Endothelial cell of umbilical vein (primary cell): Measurements from ENCODE around the gene PDLIM1. TPM values are rescaled to one million over a fixed set of nuclear protein-coding genes. Genes with fewer than 3 reads are reported as not detected.
A peak's percentile ranks its signal among the peaks of the same experiment; 100 is the strongest.

Experiments used
- BruUV-seq: library from RNA; stranded (reverse); fragments of 400-500 nt; replicated peaks from 2 replicates; lab custom pipeline; 2021; lab: Mats Ljungman, UMichigan
- CTCF ChIA-PET: fragments of 300-600, 350-600 bp; sonication (Branson Sonifier 250); formaldehyde crosslinking; loops from one replicate; lab custom pipeline; 2021; ENCODE audit warnings: antibody characterized with exemption, inconsistent platforms; lab: Charles Lee
- POLR2A ChIA-PET: fragments of 300-600, 350-600 bp; sonication (Branson Sonifier 250); formaldehyde crosslinking; loops from one replicate; lab custom pipeline; 2021; ENCODE audit warnings: antibody characterized with exemption, inconsistent platforms; lab: Charles Lee
- DNase-seq: peaks from one replicate; pipeline ENCODE4 v3.0.0-alpha.2; 2011; ENCODE audit warnings: low read depth, low spot score
- FAIRE-seq: peaks from 2 replicates; lab custom pipeline; 2011; peaks lifted over from hg19 to GRCh38; lab: Jason Lieb, UNC
- H2AFZ ChIP-seq: 2 replicates; pipeline ENCODE4 v1.6.0; 2012; ENCODE audit warnings: low read depth, low read length, control low read depth, inconsistent platforms
- H3K27ac ChIP-seq: 2 replicates; pipeline ENCODE4 v1.5.1; 2011; ENCODE audit warnings: low read depth, mild to moderate bottlenecking, control low read depth, low read length, moderate library complexity; ENCODE audit not compliant: insufficient read depth
- H3K27me3 ChIP-seq, 2 experiments: 2 replicates each; pipeline versions ENCODE4 v1.6.0 to v1.6.1; 2011; ENCODE audit warnings: low read length in 2 of 2, mixed read lengths in 1 of 2; ENCODE audit not compliant: control insufficient read depth in 2 of 2, insufficient read depth in 2 of 2
- H3K36me3 ChIP-seq, 2 experiments: 2 replicates in 1 of 2; 3 replicates in 1 of 2; pipeline ENCODE4 v1.5.1; 2011; ENCODE audit warnings: low read length in 2 of 2, mild to moderate bottlenecking in 1 of 2, moderate library complexity in 1 of 2; ENCODE audit not compliant: control insufficient read depth in 2 of 2, insufficient read depth in 2 of 2; ENCODE audit errors: extremely low read depth in 1 of 2
- H3K4me1 ChIP-seq: 3 replicates; pipeline ENCODE4 v1.5.1; 2011; ENCODE audit warnings: mild to moderate bottlenecking, low read length; ENCODE audit not compliant: control insufficient read depth, insufficient read depth; ENCODE audit errors: extremely low read depth
- H3K4me2 ChIP-seq: 2 replicates; pipeline ENCODE4 v1.6.1; 2011; ENCODE audit warnings: low read length, control low read depth, mixed read lengths; ENCODE audit not compliant: insufficient read depth
- H3K4me3 ChIP-seq, 3 experiments: fragments of 200-600 bp in 1 of 3; sonication (generic), shearing (Covaris generic) in 1 of 3; replicated peaks in 1 of 3; 2 replicates each; pipeline ENCODE4 v1.5.1; 2011 to 2016; ENCODE audit warnings: control low read depth in 3 of 3, low read length in 3 of 3, mild to moderate bottlenecking in 2 of 3, inconsistent platforms in 1 of 3, low read depth in 1 of 3, moderate library complexity in 1 of 3; ENCODE audit not compliant: insufficient read depth in 1 of 3
- H3K79me2 ChIP-seq: 2 replicates; pipeline ENCODE4 v1.6.0; 2012; ENCODE audit warnings: low read length, inconsistent platforms; ENCODE audit not compliant: control insufficient read depth, insufficient read depth
- H3K9ac ChIP-seq: replicated peaks from 2 replicates; pipeline ENCODE3; 2011; ENCODE audit warnings: low read length, control low read depth; ENCODE audit not compliant: insufficient read depth; ENCODE audit errors: extremely low read depth
- H3K9me1 ChIP-seq: replicated peaks from 3 replicates; pipeline ENCODE4 v1.6.0; 2011; ENCODE audit warnings: mild to moderate bottlenecking, low read length; ENCODE audit not compliant: control insufficient read depth, insufficient read depth; ENCODE audit errors: extremely low read depth
- H3K9me3 ChIP-seq: replicated peaks from 2 replicates; pipeline ENCODE4 v1.5.1; 2012; ENCODE audit warnings: low read length, inconsistent platforms; ENCODE audit not compliant: control insufficient read depth, insufficient read depth
- H4K20me1 ChIP-seq: replicated peaks from 2 replicates; pipeline ENCODE3; 2011; ENCODE audit warnings: mild to moderate bottlenecking, low read length; ENCODE audit not compliant: control insufficient read depth, insufficient read depth; ENCODE audit errors: extremely low read depth
- CTCF ChIP-seq, 2 donors: IDR thresholded peaks; 1 replicate in 1 of 2; 2 replicates in 1 of 2; pipeline ENCODE4 v1.5.1; 2011; ENCODE audit warnings: low read length in 2 of 2, mild to moderate bottlenecking in 2 of 2, moderate library complexity in 2 of 2, control low read depth in 1 of 2, inconsistent platforms in 1 of 2, low read depth in 1 of 2; ENCODE audit not compliant: insufficient read depth in 1 of 2; ENCODE audit errors: extremely low read depth in 1 of 2
- FOS ChIP-seq: IDR thresholded peaks from 2 replicates; pipeline ENCODE4 v1.6.1; 2011; ENCODE audit warnings: mild to moderate bottlenecking, low read length, moderate library complexity, borderline replicate concordance; ENCODE audit not compliant: insufficient read depth
- GATA2 ChIP-seq: IDR thresholded peaks from 2 replicates; pipeline ENCODE4 v1.7.0; 2011; ENCODE audit warnings: low read depth, mild to moderate bottlenecking, moderate library complexity, mixed read lengths, low read length; ENCODE audit not compliant: insufficient read length, insufficient read depth
- JUN ChIP-seq: IDR thresholded peaks from 2 replicates; pipeline ENCODE4 v1.6.1; 2011; ENCODE audit warnings: borderline replicate concordance, low read depth; ENCODE audit not compliant: insufficient read length, insufficient read depth
- MAX ChIP-seq: IDR thresholded peaks from 2 replicates; pipeline ENCODE4 v1.6.1; 2011; ENCODE audit not compliant: insufficient read depth, insufficient read length
- MYC ChIP-seq: IDR thresholded peaks from one replicate; pipeline ENCODE4 v1.6.1; 2011; ENCODE audit warnings: mild to moderate bottlenecking, low read depth, low read length
- POLR2A ChIP-seq: IDR thresholded peaks from 2 replicates; pipeline ENCODE4 v1.6.1; 2012; ENCODE audit warnings: low read depth, mild to moderate bottlenecking, control low read depth, low read length
- POLR2AphosphoS5 ChIP-seq: IDR thresholded peaks from 2 replicates; pipeline ENCODE4 v1.6.1; 2012; ENCODE audit warnings: low read depth, mild to moderate bottlenecking, control low read depth, low read length, moderate library complexity; ENCODE audit not compliant: insufficient read depth
- dilution Hi-C: fragments of 300-500 bp; cut with MboI; formaldehyde crosslinking; loops from one replicate; pipeline ENCODE4 v1.15.0; 2019; ENCODE audit warnings: low sequenced_read_pairs; ENCODE audit not compliant: extremely low pct_ligation_motif_present
- intact Hi-C: fragments of 100-400 bp; cut with micrococcal nuclease; formaldehyde crosslinking; loops from one replicate; pipeline ENCODE4 v1.10.0; 2022
- polyA plus RNA-seq, 4 experiments: library from polyadenylated mRNA; depleted of rRNA in 3 of 4; stranded (reverse) in 3 of 4; unstranded in 1 of 4; fragments of >200 nt; gene quantifications; 2 replicates each; pipeline versions ENCODE4 v1.2.1 to v1.2.3, GENCODE V29; 2011 to 2012; ENCODE audit warnings: missing spikeins in 1 of 4
- total RNA-seq: library from RNA; stranded (reverse); gene quantifications from 2 replicates; pipeline ENCODE4 v1.2.3, GENCODE V29; 2021

Gene PDLIM1
- total and polyA plus RNA-seq, 2 donors (not counting 3 experiments of a cell fraction or from before 2014, with no cell fraction given), result 91.1 to 122 TPM

- DNase-seq (no peak), FAIRE-seq (no peak)
- dilution Hi-C loops, result no loop called here
- no peak overlapping the region for H3K27ac ChIP-seq
- BruUV-seq, result no TSS peak
- H3K4me1 ChIP-seq, result peaks cover 15% of the 10 kb centered on the region
- no peaks in the 10 kb centered on the region for H3K36me3 ChIP-seq
- no peaks in the 10 kb centered on the region for H3K9me3 ChIP-seq
- peak overlapping the region; percentile 23 for H2AFZ ChIP-seq
- TF ChIP-seq JUN (no peak), CTCF (IDR thresholded peaks at IDR 0.05; ENCODE audit: extremely low read depth in 1 of 2, insufficient read depth in 1 of 2, low read depth in 1 of 2, low read length in 2 of 2) (no peak), MAX (no peak), MYC (no peak), FOS (no peak), POLR2AphosphoS5 (no peak), POLR2A (no peak), GATA2 (no peak)
- intact Hi-C loops, result no loop called here
- H3K9me1 ChIP-seq, result no peaks in the 10 kb centered on the region
- ChIA-PET CTCF (interaction anchor here (0.8 kb wide), 1 partner anchor 11 kb away, joined by 3 read pairs; no protein-coding TSS in a partner anchor), POLR2A (no interaction called here)
- H3K4me3 ChIP-seq, result no peak overlapping the region
- H3K9ac ChIP-seq, result no peak overlapping the region
- no peaks in the 10 kb centered on the region for H3K27me3 ChIP-seq
- H3K79me2 ChIP-seq, result no peaks in the 10 kb centered on the region
- H4K20me1 ChIP-seq, result no peaks in the 10 kb centered on the region
- H3K4me2 ChIP-seq, result no peak overlapping the region
These were observed 15.0 kb upstream of the PDLIM1 start for GRCh38 chr10:95305606-95306317.
